ENCODE data around the gene FCGR2B. TPM values are rescaled to one million over a fixed set of nuclear protein-coding genes. Genes with fewer than 3 reads are reported as not detected.

Gene FCGR2B
- total RNA-seq, 1 donor from 2014 or later: 0.15 TPM

- H3K4me3 ChIP-seq: no peak overlapping the region
These were observed 14.2 kb downstream of the FCGR2B start for GRCh38 chr1:161676958-161677689.

GRCh38 chr1:161678500-161678899 is 15.6 kb downstream of the FCGR2B start:
- no peak for TF ChIP-seq CTCF (IDR thresholded peaks at IDR 0.05)
- no peak overlapping the region for H3K9ac ChIP-seq
- H3K4me2 ChIP-seq: no peak overlapping the region
- Mint-ChIP-seq H3K36me3 (no peaks in the 10 kb centered on the region), H3K27me3 (ENCODE audit: insufficient read depth, low read depth) (peaks cover 3% of the 10 kb centered on the region), H3K4me1 (no peaks in the 10 kb centered on the region), H3K4me3 (no peak overlapping the region), H3K27ac (no peak overlapping the region), H3K9me3 (no peaks in the 10 kb centered on the region)
- peaks cover 20% of the 10 kb centered on the region for H3K27me3 ChIP-seq
- H3K9me3 ChIP-seq (ENCODE audit: low read depth): no peaks in the 10 kb centered on the region
- no peaks in the 10 kb centered on the region for H3F3A ChIP-seq (ENCODE audit: low read depth)
- H3K27ac ChIP-seq: no peak overlapping the region
- no peaks in the 10 kb centered on the region for H3K4me1 ChIP-seq
- no peaks in the 10 kb centered on the region for H3K36me3 ChIP-seq
- H2AFZ ChIP-seq (replicated peaks): no peak overlapping the region
- H4K20me1 ChIP-seq (ENCODE audit: low read depth): no peaks in the 10 kb centered on the region
- no peak overlapping the region for H3K4me3 ChIP-seq
- H3K79me2 ChIP-seq (ENCODE audit: low read depth): no peaks in the 10 kb centered on the region
- no peak for DNase-seq (ENCODE audit: low spot score)

More at GRCh38 chr1:161676958-161677689, 14.2 kb downstream of the FCGR2B start:
- no peaks in the 10 kb centered on the region for H3K4me1 ChIP-seq
- no peak overlapping the region for H3K4me2 ChIP-seq
- no peak overlapping the region for H2AFZ ChIP-seq (replicated peaks)
- Mint-ChIP-seq H3K36me3 (no peaks in the 10 kb centered on the region), H3K4me1 (no peaks in the 10 kb centered on the region), H3K27ac (no peak overlapping the region), H3K27me3 (ENCODE audit: insufficient read depth, low read depth) (peaks cover 3% of the 10 kb centered on the region), H3K9me3 (no peaks in the 10 kb centered on the region), H3K4me3 (no peak overlapping the region)
- no peaks in the 10 kb centered on the region for H4K20me1 ChIP-seq (ENCODE audit: low read depth)
- DNase-seq (ENCODE audit: low spot score): no peak
- H3K9ac ChIP-seq: no peak overlapping the region
- H3K27ac ChIP-seq: no peak overlapping the region
- no peak for TF ChIP-seq EZH2 (IDR thresholded peaks at IDR 0.05)
- no peak for TF ChIP-seq CTCF (IDR thresholded peaks at IDR 0.05)
- no peak for TF ChIP-seq EZH2phosphoT487 (IDR thresholded peaks at IDR 0.05)
- no peaks in the 10 kb centered on the region for H3K9me3 ChIP-seq (ENCODE audit: low read depth)
- no peaks in the 10 kb centered on the region for H3F3A ChIP-seq (ENCODE audit: low read depth)
- no peaks in the 10 kb centered on the region for H3K79me2 ChIP-seq (ENCODE audit: low read depth)
- H3K36me3 ChIP-seq: no peaks in the 10 kb centered on the region
- H3K27me3 ChIP-seq: peaks cover 7% of the 10 kb centered on the region

DNA sequence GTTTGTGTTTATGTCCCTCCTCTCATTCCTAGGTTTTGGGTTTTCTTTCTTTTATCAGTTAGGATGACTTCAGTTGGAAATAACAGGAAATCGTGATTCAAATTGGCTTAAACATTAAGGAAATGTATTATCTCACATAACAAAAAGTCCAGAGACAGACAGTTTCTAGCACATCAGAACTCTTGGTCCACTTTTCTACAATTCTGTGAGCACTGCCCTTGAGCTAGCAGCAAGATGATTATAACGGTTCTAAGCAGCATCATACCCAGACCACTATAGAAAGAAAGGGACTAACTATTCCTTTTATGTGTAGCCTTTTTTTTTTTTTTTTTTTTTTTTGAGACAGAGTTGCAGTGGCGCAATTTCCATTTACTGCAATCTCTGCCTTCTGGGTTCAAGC is 18.9 kb downstream of the FCGR2B start:
- no peak overlapping the region for H3K9ac ChIP-seq
- no peak overlapping the region for H3K27ac ChIP-seq
- Mint-ChIP-seq H3K36me3 (no peaks in the 10 kb centered on the region), H3K27me3 (ENCODE audit: insufficient read depth, low read depth) (peaks cover 3% of the 10 kb centered on the region), H3K4me3 (no peak overlapping the region), H3K27ac (no peak overlapping the region), H3K4me1 (no peaks in the 10 kb centered on the region), H3K9me3 (no peaks in the 10 kb centered on the region)
- no peaks in the 10 kb centered on the region for H4K20me1 ChIP-seq (ENCODE audit: low read depth)
- no peak overlapping the region for H3K4me2 ChIP-seq
- TF ChIP-seq CTCF (IDR thresholded peaks at IDR 0.05): no peak
- TF ChIP-seq EZH2phosphoT487 (IDR thresholded peaks at IDR 0.05): no peak
- TF ChIP-seq EZH2 (IDR thresholded peaks at IDR 0.05): no peak
- peaks cover 27% of the 10 kb centered on the region for H3K27me3 ChIP-seq
- H3K4me1 ChIP-seq: no peaks in the 10 kb centered on the region
- no peaks in the 10 kb centered on the region for H3K79me2 ChIP-seq (ENCODE audit: low read depth)
- no peaks in the 10 kb centered on the region for H3K9me3 ChIP-seq (ENCODE audit: low read depth)
- no peak overlapping the region for H2AFZ ChIP-seq (replicated peaks)
- H3K4me3 ChIP-seq: no peak overlapping the region
- DNase-seq (ENCODE audit: low spot score): no peak
- no peaks in the 10 kb centered on the region for H3F3A ChIP-seq (ENCODE audit: low read depth)
- H3K36me3 ChIP-seq: no peaks in the 10 kb centered on the region

All from neural progenitor cell (in vitro differentiated cells).